Neural progenitor cell (in vitro differentiated cells): ENCODE data around the gene GIMAP6. TPM values are rescaled to one million over a fixed set of nuclear protein-coding genes. Genes with fewer than 3 reads are reported as not detected.
"Not testable (repeated sequence)": the region's sequence is repeated elsewhere in the genome, so short reads cannot be mapped to it uniquely, and the experiment has no call there.

ENCODE experiments used
- DNase-seq: peaks from one replicate; pipeline ENCODE4 v3.0.0-alpha.2; 2016; ENCODE audit warnings: low spot score
- H2AFZ ChIP-seq: fragments of 200-600 bp; sonication (generic); replicated peaks from 2 replicates; pipeline ENCODE4 v1.6.1; 2016; ENCODE audit warnings: antibody characterized with exemption
- H3F3A ChIP-seq: fragments of 200-600 bp; sonication (generic); 2 replicates; pipeline ENCODE4 v1.6.1; 2016; ENCODE audit warnings: antibody characterized with exemption, low read depth
- H3K27ac ChIP-seq: fragments of 200-600 bp; sonication (generic); 2 replicates; pipeline ENCODE4 v1.5.1; 2016; ENCODE audit warnings: mild to moderate bottlenecking
- H3K27me3 ChIP-seq: fragments of 200-600 bp; sonication (generic); 2 replicates; pipeline ENCODE4 v1.6.1; 2016; ENCODE audit warnings: mild to moderate bottlenecking, moderate library complexity
- H3K36me3 ChIP-seq: fragments of 200-600 bp; sonication (generic); 2 replicates; pipeline ENCODE4 v1.5.1; 2016
- H3K4me1 ChIP-seq: fragments of 200-600 bp; sonication (generic); 2 replicates; pipeline ENCODE4 v1.6.1; 2016; ENCODE audit warnings: mixed run types
- H3K4me2 ChIP-seq: fragments of 200-600 bp; sonication (generic); 2 replicates; pipeline ENCODE4 v1.6.1; 2016
- H3K4me3 ChIP-seq: fragments of 200-600 bp; sonication (generic); 2 replicates; pipeline ENCODE4 v1.5.1; 2016
- H3K79me2 ChIP-seq: fragments of 200-600 bp; sonication (generic); 2 replicates; pipeline ENCODE4 v1.6.1; 2016; ENCODE audit warnings: low read depth
- H3K9ac ChIP-seq: fragments of 200-600 bp; sonication (generic); 2 replicates; pipeline ENCODE4 v1.6.1; 2016
- H3K9me3 ChIP-seq: fragments of 200-600 bp; sonication (generic); 2 replicates; pipeline ENCODE4 v1.5.1; 2016; ENCODE audit warnings: low read depth
- H4K20me1 ChIP-seq: fragments of 200-600 bp; sonication (generic); 2 replicates; pipeline ENCODE4 v1.6.1; 2016; ENCODE audit warnings: low read depth
- H3K27ac Mint-ChIP-seq: 3 replicates; pipeline ENCODE4 v1.8.0; 2021; ENCODE audit warnings: mixed read lengths
- H3K27me3 Mint-ChIP-seq: 2 replicates; pipeline ENCODE4 v1.8.0; 2022; ENCODE audit warnings: low read depth, mild to moderate bottlenecking, inconsistent platforms, moderate library complexity, mixed read lengths; ENCODE audit not compliant: insufficient read depth
- H3K36me3 Mint-ChIP-seq: 3 replicates; pipeline ENCODE4 v1.8.0; 2021; ENCODE audit warnings: mixed read lengths
- H3K4me1 Mint-ChIP-seq: 3 replicates; pipeline ENCODE4 v1.8.0; 2021; ENCODE audit warnings: mixed read lengths
- H3K4me3 Mint-ChIP-seq: 3 replicates; pipeline ENCODE4 v1.8.0; 2021; ENCODE audit warnings: mild to moderate bottlenecking, moderate library complexity, mixed read lengths
- H3K9me3 Mint-ChIP-seq: 3 replicates; pipeline ENCODE4 v1.8.0; 2020; ENCODE audit warnings: mixed read lengths
- EZH2 ChIP-seq: fragments of 200-600 bp; sonication (generic); IDR thresholded peaks from 2 replicates; pipeline ENCODE4 v1.6.1; 2017; ENCODE audit warnings: antibody characterized with exemption, mild to moderate bottlenecking, moderate library complexity
- EZH2phosphoT487 ChIP-seq: fragments of 200-600 bp; sonication (generic); IDR thresholded peaks from 2 replicates; pipeline ENCODE4 v1.6.1; 2017; ENCODE audit warnings: antibody characterized with exemption
- total RNA-seq: library from RNA; depleted of rRNA; stranded (reverse); fragments of >200 nt; gene quantifications from 2 replicates; pipeline ENCODE4 v1.2.3, GENCODE V29; 2015; ENCODE audit warnings: low replicate concordance
- TF ChIP-seq, protein P1 (sequence below): fragments of 200-600 bp; sonication (generic); IDR thresholded peaks from 2 replicates; pipeline ENCODE4 v1.5.1; 2017; ENCODE audit warnings: antibody characterized with exemption, mild to moderate bottlenecking

The GIMAP6 gene
- total RNA-seq, 1 donor from 2014 or later = not detected

- no peak overlapping the region for H2AFZ ChIP-seq
- H3K27ac ChIP-seq = no peak overlapping the region
- no peaks in the 10 kb centered on the region for H3K9me3 ChIP-seq
- Mint-ChIP-seq H3K4me1 (no peaks in the 10 kb centered on the region), H3K27ac (no peak overlapping the region), H3K36me3 (no peaks in the 10 kb centered on the region), H3K9me3 (peaks cover 2% of the 10 kb centered on the region), H3K4me3 (no peak overlapping the region), H3K27me3 (peaks cover 4% of the 10 kb centered on the region)
- peaks cover 14% of the 10 kb centered on the region for H3K27me3 ChIP-seq
- no peaks in the 10 kb centered on the region for H3K36me3 ChIP-seq
- no peak for DNase-seq
- no peak overlapping the region for H3K9ac ChIP-seq
- H3F3A ChIP-seq = no peaks in the 10 kb centered on the region
- H3K4me3 ChIP-seq = no peak overlapping the region
- H3K79me2 ChIP-seq = no peaks in the 10 kb centered on the region
- TF ChIP-seq EZH2phosphoT487 = no peak
- no peak for TF ChIP-seq EZH2
- TF ChIP-seq, protein P1, sequence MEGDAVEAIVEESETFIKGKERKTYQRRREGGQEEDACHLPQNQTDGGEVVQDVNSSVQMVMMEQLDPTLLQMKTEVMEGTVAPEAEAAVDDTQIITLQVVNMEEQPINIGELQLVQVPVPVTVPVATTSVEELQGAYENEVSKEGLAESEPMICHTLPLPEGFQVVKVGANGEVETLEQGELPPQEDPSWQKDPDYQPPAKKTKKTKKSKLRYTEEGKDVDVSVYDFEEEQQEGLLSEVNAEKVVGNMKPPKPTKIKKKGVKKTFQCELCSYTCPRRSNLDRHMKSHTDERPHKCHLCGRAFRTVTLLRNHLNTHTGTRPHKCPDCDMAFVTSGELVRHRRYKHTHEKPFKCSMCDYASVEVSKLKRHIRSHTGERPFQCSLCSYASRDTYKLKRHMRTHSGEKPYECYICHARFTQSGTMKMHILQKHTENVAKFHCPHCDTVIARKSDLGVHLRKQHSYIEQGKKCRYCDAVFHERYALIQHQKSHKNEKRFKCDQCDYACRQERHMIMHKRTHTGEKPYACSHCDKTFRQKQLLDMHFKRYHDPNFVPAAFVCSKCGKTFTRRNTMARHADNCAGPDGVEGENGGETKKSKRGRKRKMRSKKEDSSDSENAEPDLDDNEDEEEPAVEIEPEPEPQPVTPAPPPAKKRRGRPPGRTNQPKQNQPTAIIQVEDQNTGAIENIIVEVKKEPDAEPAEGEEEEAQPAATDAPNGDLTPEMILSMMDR = no peak
- H3K4me1 ChIP-seq = no peaks in the 10 kb centered on the region
- no peak overlapping the region for H3K4me2 ChIP-seq
- H4K20me1 ChIP-seq = no peaks in the 10 kb centered on the region
Observed at GRCh38 chr7:150663802-150664494, 31.8 kb upstream of the GIMAP6 start.

DNA sequence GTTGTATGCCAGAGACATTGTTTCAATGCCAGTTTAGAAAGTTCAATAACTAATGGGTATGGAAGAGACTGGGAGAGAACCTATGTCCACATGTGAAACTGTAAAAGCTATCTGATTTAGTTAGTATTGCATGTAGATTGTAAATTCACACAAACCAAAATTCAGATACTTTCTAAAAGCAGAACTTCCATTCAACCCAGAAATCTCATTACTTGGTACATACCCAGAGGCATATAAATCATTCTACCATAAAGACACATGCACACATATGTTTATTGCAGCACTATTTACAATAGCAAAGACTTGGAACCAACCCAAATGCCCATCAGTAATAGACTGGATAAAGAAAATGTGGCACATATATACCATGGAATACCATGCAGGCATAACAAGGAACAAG is 30.6 kb upstream of the GIMAP6 start:
- not testable (repeated sequence) for H4K20me1 ChIP-seq, H3K4me2 ChIP-seq, H3K4me3 ChIP-seq, H3K36me3 Mint-ChIP-seq, H3K4me1 Mint-ChIP-seq, H3K4me3 Mint-ChIP-seq, H3K9me3 ChIP-seq, H3K27me3 Mint-ChIP-seq, H3K27ac Mint-ChIP-seq, H3K9ac ChIP-seq, H3K9me3 Mint-ChIP-seq, H3K36me3 ChIP-seq, H3K4me1 ChIP-seq, H3K27ac ChIP-seq, H3K79me2 ChIP-seq, H3F3A ChIP-seq, DNase-seq, H2AFZ ChIP-seq
- H3K27me3 ChIP-seq = peaks cover 24% of the 10 kb centered on the region

DNA sequence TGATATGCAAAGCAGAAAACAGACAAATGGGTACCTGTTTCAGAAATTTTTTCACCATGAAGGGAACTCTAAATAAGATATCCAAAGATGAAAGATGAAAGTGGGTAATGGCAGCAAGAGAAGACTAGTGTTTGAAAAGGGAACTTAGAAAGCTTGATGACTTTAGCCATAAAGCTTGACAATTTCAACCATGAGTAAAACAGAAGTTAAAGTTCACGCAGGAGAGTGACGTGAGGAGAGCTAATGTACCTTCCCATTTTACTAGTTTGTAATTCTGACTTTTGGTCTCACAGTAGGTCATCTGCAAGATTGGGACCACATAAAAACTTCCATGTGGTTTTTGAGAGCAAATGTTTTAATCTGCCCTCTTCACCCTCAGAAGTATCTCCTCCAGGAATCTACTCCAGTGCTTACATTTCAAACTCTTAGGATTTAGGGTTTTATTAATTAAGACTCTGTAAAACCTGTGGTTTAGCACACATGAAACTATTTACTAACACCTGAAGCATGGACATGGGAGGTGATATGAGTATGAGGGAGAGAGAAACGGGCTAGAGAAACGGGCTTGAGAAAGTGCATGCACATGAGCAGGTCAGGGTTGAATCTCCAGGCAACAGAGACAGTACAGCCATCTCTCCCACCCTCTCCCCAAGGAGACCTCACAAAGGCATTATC is 28.9 kb upstream of the GIMAP6 start:
- Mint-ChIP-seq H3K27ac (no peak overlapping the region), H3K4me1 (no peaks in the 10 kb centered on the region), H3K36me3 (no peaks in the 10 kb centered on the region), H3K27me3 (peaks cover 4% of the 10 kb centered on the region), H3K9me3 (peaks cover 2% of the 10 kb centered on the region), H3K4me3 (no peak overlapping the region)
- no peaks in the 10 kb centered on the region for H3K36me3 ChIP-seq
- no peak overlapping the region for H3K27ac ChIP-seq
- no peaks in the 10 kb centered on the region for H3K79me2 ChIP-seq
- H3F3A ChIP-seq = no peaks in the 10 kb centered on the region
- no peak overlapping the region for H3K9ac ChIP-seq
- no peak for DNase-seq
- no peaks in the 10 kb centered on the region for H3K9me3 ChIP-seq
- H3K4me2 ChIP-seq = no peak overlapping the region
- H4K20me1 ChIP-seq = no peaks in the 10 kb centered on the region
- no peaks in the 10 kb centered on the region for H3K4me1 ChIP-seq
- TF ChIP-seq EZH2 (no peak), EZH2phosphoT487 (no peak)
- TF ChIP-seq, protein P1 = no peak
- H2AFZ ChIP-seq = no peak overlapping the region
- peaks cover 42% of the 10 kb centered on the region for H3K27me3 ChIP-seq
- H3K4me3 ChIP-seq = no peak overlapping the region

- no peaks in the 10 kb centered on the region for H3K79me2 ChIP-seq
- H3K9me3 ChIP-seq = no peaks in the 10 kb centered on the region
- H2AFZ ChIP-seq = no peak overlapping the region
- H4K20me1 ChIP-seq = no peaks in the 10 kb centered on the region
- no peak for DNase-seq
- TF ChIP-seq EZH2 = no peak
- TF ChIP-seq EZH2phosphoT487 = no peak
- TF ChIP-seq, protein P1 = no peak
- H3K4me3 Mint-ChIP-seq = no peak overlapping the region
- no peak overlapping the region for H3K9ac ChIP-seq
- H3K36me3 Mint-ChIP-seq = no peaks in the 10 kb centered on the region
- H3K4me3 ChIP-seq = no peak overlapping the region
- H3K27ac ChIP-seq = no peak overlapping the region
- H3K27me3 ChIP-seq = peaks cover 66% of the 10 kb centered on the region
- no peak overlapping the region for H3K27ac Mint-ChIP-seq
- peaks cover 4% of the 10 kb centered on the region for H3K4me1 ChIP-seq
- peaks cover 4% of the 10 kb centered on the region for H3K9me3 Mint-ChIP-seq
- peaks cover 8% of the 10 kb centered on the region for H3F3A ChIP-seq
- peaks cover 5% of the 10 kb centered on the region for H3K27me3 Mint-ChIP-seq
- H3K4me1 Mint-ChIP-seq = peaks cover 6% of the 10 kb centered on the region
- H3K4me2 ChIP-seq = no peak overlapping the region
- no peaks in the 10 kb centered on the region for H3K36me3 ChIP-seq
Observed at GRCh38 chr7:150657526-150657925, 25.3 kb upstream of the GIMAP6 start.
